ENCODE measurements around the gene LGALS1. TPM values are rescaled to one million over a fixed set of nuclear protein-coding genes. Genes with fewer than 3 reads are reported as not detected.

LGALS1 gene
- total and polyA plus RNA-seq, 2 experiments from 2014 or later: 568 to 780 TPM

DNA sequence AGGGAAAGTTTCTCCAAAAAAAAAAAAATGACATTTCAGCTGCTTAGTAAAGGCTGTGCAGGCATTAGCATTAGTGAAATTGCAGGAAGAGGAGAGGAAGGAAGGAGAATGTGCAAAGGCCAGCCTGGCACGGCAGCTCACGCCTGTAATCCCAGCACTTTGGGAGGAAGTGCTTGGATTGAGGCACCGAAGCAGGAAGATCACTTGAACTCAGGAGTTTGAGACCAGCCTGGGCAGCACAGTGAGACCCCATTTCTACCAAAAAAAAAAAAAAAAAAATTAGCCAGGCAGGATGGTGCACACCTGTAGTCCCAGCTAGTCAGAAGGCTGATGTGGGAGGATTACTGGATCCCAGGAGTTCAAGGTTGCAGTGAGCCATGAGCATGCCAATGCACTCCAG lies 29.2 kb downstream of the LGALS1 start:
- H3K9me2 ChIP-seq (replicated peaks; ENCODE audit: insufficient read depth): no peaks in the 10 kb centered on the region
- H3K36me3 ChIP-seq (replicated peaks; ENCODE audit: insufficient read depth, low read depth): no peaks in the 10 kb centered on the region
- no peak overlapping the region for H3K27ac ChIP-seq
- no peaks in the 10 kb centered on the region for H3K79me2 ChIP-seq
- H3K4me2 ChIP-seq: no peak overlapping the region
- TF ChIP-seq EZH2phosphoT487 (IDR thresholded peaks at IDR 0.05; ENCODE audit: low read depth, severe bottlenecking, unreplicated experiment): no peak
- TF ChIP-seq, protein P1, sequence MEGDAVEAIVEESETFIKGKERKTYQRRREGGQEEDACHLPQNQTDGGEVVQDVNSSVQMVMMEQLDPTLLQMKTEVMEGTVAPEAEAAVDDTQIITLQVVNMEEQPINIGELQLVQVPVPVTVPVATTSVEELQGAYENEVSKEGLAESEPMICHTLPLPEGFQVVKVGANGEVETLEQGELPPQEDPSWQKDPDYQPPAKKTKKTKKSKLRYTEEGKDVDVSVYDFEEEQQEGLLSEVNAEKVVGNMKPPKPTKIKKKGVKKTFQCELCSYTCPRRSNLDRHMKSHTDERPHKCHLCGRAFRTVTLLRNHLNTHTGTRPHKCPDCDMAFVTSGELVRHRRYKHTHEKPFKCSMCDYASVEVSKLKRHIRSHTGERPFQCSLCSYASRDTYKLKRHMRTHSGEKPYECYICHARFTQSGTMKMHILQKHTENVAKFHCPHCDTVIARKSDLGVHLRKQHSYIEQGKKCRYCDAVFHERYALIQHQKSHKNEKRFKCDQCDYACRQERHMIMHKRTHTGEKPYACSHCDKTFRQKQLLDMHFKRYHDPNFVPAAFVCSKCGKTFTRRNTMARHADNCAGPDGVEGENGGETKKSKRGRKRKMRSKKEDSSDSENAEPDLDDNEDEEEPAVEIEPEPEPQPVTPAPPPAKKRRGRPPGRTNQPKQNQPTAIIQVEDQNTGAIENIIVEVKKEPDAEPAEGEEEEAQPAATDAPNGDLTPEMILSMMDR (IDR thresholded peaks at IDR 0.05; ENCODE audit: poor library complexity): no peak
- no peak for TF ChIP-seq EZH2 (IDR thresholded peaks at IDR 0.05; ENCODE audit: borderline replicate concordance)
- WGBS (ENCODE audit: low lambda C conversion rate, missing lambda C conversion rate): 95% methylated on average over 3 of the region's 3 CpGs
- H3K4me1 ChIP-seq (ENCODE audit: insufficient read depth): no peaks in the 10 kb centered on the region
- H2AFZ ChIP-seq: no peak overlapping the region
- DNase-seq (ENCODE audit: low spot score): no peak
- H4K20me1 ChIP-seq (ENCODE audit: insufficient read depth, poor library complexity, severe bottlenecking): no peaks in the 10 kb centered on the region
- H3K4me3 ChIP-seq: no peak overlapping the region
- no peaks in the 10 kb centered on the region for H3K9me3 ChIP-seq (ENCODE audit: low read depth)
- H3K27me3 ChIP-seq: no peaks in the 10 kb centered on the region

DNA sequence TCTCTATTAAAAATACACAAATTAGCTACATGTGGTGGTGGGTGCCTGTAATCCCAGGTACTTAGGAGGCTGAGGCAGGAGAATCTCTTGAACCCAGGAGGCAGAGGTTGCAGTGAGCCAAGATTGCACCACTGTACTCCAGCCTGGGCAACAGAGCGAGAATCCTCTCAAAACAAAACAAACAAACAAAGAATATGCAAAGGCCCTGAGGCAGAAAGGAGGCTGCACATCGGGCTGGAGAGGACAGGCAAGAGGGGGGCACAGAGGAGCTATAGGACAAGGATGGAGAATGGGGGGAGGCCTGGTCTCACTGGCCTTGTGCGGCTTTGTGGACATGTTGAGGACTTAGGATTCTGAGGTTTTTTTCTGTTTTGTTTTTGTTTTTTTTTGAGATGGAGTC lies 29.8 kb downstream of the LGALS1 start:
- H3K27ac ChIP-seq: no peak overlapping the region
- no peaks in the 10 kb centered on the region for H3K36me3 ChIP-seq (replicated peaks; ENCODE audit: insufficient read depth, low read depth)
- H3K4me2 ChIP-seq: no peak overlapping the region
- H3K79me2 ChIP-seq: no peaks in the 10 kb centered on the region
- TF ChIP-seq, protein P1 (IDR thresholded peaks at IDR 0.05; ENCODE audit: poor library complexity): no peak
- no peak for TF ChIP-seq EZH2 (IDR thresholded peaks at IDR 0.05; ENCODE audit: borderline replicate concordance)
- no peaks in the 10 kb centered on the region for H3K27me3 ChIP-seq
- H3K4me3 ChIP-seq: no peak overlapping the region
- H2AFZ ChIP-seq: no peak overlapping the region
- no peaks in the 10 kb centered on the region for H3K4me1 ChIP-seq (ENCODE audit: insufficient read depth)
- DNase-seq (ENCODE audit: low spot score): no peak
- no peaks in the 10 kb centered on the region for H3K9me3 ChIP-seq (ENCODE audit: low read depth)
- 100% methylated on average over 3 of the region's 3 CpGs for WGBS (ENCODE audit: low lambda C conversion rate, missing lambda C conversion rate)
- no peaks in the 10 kb centered on the region for H4K20me1 ChIP-seq (ENCODE audit: insufficient read depth, poor library complexity, severe bottlenecking)
- no peaks in the 10 kb centered on the region for H3K9me2 ChIP-seq (replicated peaks; ENCODE audit: insufficient read depth)

DNA sequence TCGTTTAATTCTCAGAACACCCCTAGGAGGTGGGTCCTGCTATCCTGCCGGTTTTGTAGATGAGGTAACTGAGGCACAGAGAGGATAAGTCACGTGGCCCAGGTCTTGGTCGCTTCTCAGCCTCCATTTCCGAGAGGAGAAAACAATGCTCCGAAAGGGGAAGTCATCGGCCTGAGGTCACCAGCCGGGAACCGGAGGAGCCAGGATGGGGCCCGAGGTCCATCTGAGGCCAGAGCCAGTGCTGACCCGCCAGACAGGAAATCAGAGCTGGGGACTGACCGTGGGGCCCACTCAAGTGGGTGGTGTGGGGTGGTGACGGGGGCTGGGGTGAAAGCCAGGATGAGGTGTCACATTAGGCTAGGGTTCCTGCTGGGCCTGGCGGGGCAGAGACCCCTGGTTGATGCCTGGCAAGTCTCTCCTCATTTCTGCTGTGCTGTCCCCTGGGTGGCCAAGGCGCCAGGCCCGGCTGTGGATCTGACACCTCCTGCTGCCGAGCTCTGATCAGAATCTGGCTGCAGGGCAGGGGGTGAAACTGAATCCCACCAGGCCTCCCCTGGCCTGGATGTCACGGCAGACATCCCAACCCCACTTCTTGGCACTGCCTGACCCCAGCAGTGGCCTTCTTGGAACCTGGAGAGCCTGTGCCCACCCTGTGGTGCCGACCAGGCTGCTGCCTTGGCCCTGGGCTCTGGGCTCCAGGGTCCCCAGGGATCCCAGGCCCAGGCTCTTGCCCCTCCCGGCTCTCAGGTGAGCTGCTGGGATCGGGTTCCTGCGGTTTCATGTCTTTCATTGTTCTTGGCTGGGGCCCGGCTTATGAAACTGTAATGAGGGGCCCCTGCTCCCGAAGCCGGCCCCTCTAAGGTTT lies 33.4 kb downstream of the LGALS1 start:
- H3K4me3 ChIP-seq: no peak overlapping the region
- no peaks in the 10 kb centered on the region for H3K9me2 ChIP-seq (replicated peaks; ENCODE audit: insufficient read depth)
- no peak overlapping the region for H2AFZ ChIP-seq
- H4K20me1 ChIP-seq (ENCODE audit: insufficient read depth, poor library complexity, severe bottlenecking): no peaks in the 10 kb centered on the region
- H3K79me2 ChIP-seq: no peaks in the 10 kb centered on the region
- H3K27ac ChIP-seq: no peak overlapping the region
- no peak overlapping the region for H3K4me2 ChIP-seq
- 93% methylated on average over 24 of the region's 25 CpGs for WGBS (ENCODE audit: low lambda C conversion rate, missing lambda C conversion rate)
- no peak for DNase-seq (ENCODE audit: low spot score)
- no peaks in the 10 kb centered on the region for H3K27me3 ChIP-seq
- TF ChIP-seq EZH2phosphoT487 (IDR thresholded peaks at IDR 0.05; ENCODE audit: low read depth, severe bottlenecking, unreplicated experiment): no peak
- no peak for TF ChIP-seq EZH2 (IDR thresholded peaks at IDR 0.05; ENCODE audit: borderline replicate concordance)
- TF ChIP-seq, protein P1 (IDR thresholded peaks at IDR 0.05; ENCODE audit: poor library complexity): no peak
- no peaks in the 10 kb centered on the region for H3K4me1 ChIP-seq (ENCODE audit: insufficient read depth)
- H3K36me3 ChIP-seq (replicated peaks; ENCODE audit: insufficient read depth, low read depth): no peaks in the 10 kb centered on the region
- H3K9me3 ChIP-seq (ENCODE audit: low read depth): no peaks in the 10 kb centered on the region

Data from hepatocyte (in vitro differentiated cells).